Stimulated activated CD4-positive, alpha-beta T cell treated with anti-CD3 and anti-CD28 coated beads, Interleukin-2, amount 100 ng/mL, for 4 hours (primary cell): ENCODE measurements around the gene UNC13C.

Experiments used
- DNase-seq: peaks from one replicate; pipeline ENCODE4 v3.0.0-alpha.2; 2020; ENCODE audit warnings: low read depth

UNC13C gene

GRCh38 chr15:54119051-54119450 is 140.8 kb downstream of the UNC13C start:
- no peak for DNase-seq

GRCh38 chr15:54120949-54121463 is 142.8 kb downstream of the UNC13C start:
- no peak for DNase-seq

- DNase-seq: no peak
Observed at GRCh38 chr15:54127574-54127973, 149.3 kb downstream of the UNC13C start.

- DNase-seq: no peak
Observed at GRCh38 chr15:54131410-54131809, 153.2 kb downstream of the UNC13C start.

- no peak for DNase-seq
Observed at GRCh38 chr15:54149115-54149531, 170.9 kb downstream of the UNC13C start.

- DNase-seq: no peak
Observed at GRCh38 chr15:54150255-54150654, 172.0 kb downstream of the UNC13C start.

GRCh38 chr15:54159012-54159411 is 180.8 kb downstream of the UNC13C start:
- DNase-seq: no peak

GRCh38 chr15:54187325-54187724 is 209.1 kb downstream of the UNC13C start:
- no peak for DNase-seq

GRCh38 chr15:54197995-54198394 is 219.8 kb downstream of the UNC13C start:
- no peak for DNase-seq

GRCh38 chr15:54206586-54207321 is 228.5 kb downstream of the UNC13C start:
- DNase-seq: no peak

GRCh38 chr15:54208786-54209185 is 230.5 kb downstream of the UNC13C start:
- DNase-seq: no peak

- DNase-seq: no peak
Observed at GRCh38 chr15:54212635-54213034, 234.4 kb downstream of the UNC13C start.

GRCh38 chr15:54226455-54226854 is 248.2 kb downstream of the UNC13C start:
- no peak for DNase-seq

- no peak for DNase-seq
Observed at GRCh38 chr15:54227569-54227968, 249.3 kb downstream of the UNC13C start.

GRCh38 chr15:54250326-54250725 is 272.1 kb downstream of the UNC13C start:
- no peak for DNase-seq

- DNase-seq: no peak
Observed at GRCh38 chr15:54256190-54256589, 277.9 kb downstream of the UNC13C start.

- DNase-seq: no peak
Observed at GRCh38 chr15:54273928-54274327, 295.7 kb downstream of the UNC13C start.

- DNase-seq: no peak
Observed at GRCh38 chr15:54277834-54278233, 299.6 kb downstream of the UNC13C start.

GRCh38 chr15:54280726-54281125 is 302.5 kb downstream of the UNC13C start:
- no peak for DNase-seq

GRCh38 chr15:54282228-54282836 is 304.1 kb downstream of the UNC13C start:
- no peak for DNase-seq

- no peak for DNase-seq
Observed at GRCh38 chr15:54288049-54288448, 309.8 kb downstream of the UNC13C start.

- DNase-seq: no peak
Observed at GRCh38 chr15:54289590-54290136, 311.4 kb downstream of the UNC13C start.

- no peak for DNase-seq
Observed at GRCh38 chr15:54298396-54298795, 320.2 kb downstream of the UNC13C start.
